ENCODE measurements around the gene PRPSAP2.

- no peak for TF ChIP-seq CTCF (IDR thresholded peaks at IDR 0.05; ENCODE audit: poor library complexity, severe bottlenecking)
- TF ChIP-seq, protein P1, sequence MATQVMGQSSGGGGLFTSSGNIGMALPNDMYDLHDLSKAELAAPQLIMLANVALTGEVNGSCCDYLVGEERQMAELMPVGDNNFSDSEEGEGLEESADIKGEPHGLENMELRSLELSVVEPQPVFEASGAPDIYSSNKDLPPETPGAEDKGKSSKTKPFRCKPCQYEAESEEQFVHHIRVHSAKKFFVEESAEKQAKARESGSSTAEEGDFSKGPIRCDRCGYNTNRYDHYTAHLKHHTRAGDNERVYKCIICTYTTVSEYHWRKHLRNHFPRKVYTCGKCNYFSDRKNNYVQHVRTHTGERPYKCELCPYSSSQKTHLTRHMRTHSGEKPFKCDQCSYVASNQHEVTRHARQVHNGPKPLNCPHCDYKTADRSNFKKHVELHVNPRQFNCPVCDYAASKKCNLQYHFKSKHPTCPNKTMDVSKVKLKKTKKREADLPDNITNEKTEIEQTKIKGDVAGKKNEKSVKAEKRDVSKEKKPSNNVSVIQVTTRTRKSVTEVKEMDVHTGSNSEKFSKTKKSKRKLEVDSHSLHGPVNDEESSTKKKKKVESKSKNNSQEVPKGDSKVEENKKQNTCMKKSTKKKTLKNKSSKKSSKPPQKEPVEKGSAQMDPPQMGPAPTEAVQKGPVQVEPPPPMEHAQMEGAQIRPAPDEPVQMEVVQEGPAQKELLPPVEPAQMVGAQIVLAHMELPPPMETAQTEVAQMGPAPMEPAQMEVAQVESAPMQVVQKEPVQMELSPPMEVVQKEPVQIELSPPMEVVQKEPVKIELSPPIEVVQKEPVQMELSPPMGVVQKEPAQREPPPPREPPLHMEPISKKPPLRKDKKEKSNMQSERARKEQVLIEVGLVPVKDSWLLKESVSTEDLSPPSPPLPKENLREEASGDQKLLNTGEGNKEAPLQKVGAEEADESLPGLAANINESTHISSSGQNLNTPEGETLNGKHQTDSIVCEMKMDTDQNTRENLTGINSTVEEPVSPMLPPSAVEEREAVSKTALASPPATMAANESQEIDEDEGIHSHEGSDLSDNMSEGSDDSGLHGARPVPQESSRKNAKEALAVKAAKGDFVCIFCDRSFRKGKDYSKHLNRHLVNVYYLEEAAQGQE (IDR thresholded peaks at IDR 0.05; ENCODE audit: borderline replicate concordance), result no peak
Measured at GRCh38 chr17:18950944-18951905, 93.3 kb downstream of the PRPSAP2 start.

Measured in neural cell (in vitro differentiated cells).